HCT116 (cell line): Measurements from ENCODE around the gene YOD1. TPM values are rescaled to one million over a fixed set of nuclear protein-coding genes. Genes with fewer than 3 reads are reported as not detected.

ENCODE experiments used
- ATAC-seq: fragments of 200-7000 bp; cut with Tn5 transposase; 2 replicates; pipeline ENCODE4 v1.9.1; 2020; ENCODE audit warnings: mild to moderate bottlenecking, moderate library complexity
- BruUV-seq: library from RNA; stranded (reverse); fragments of 400-500 nt; replicated peaks from 2 replicates; lab custom pipeline; 2021; lab: Mats Ljungman, UMichigan
- CTCF ChIA-PET: fragments of 300-600 bp; sonication (Branson Sonifier 250); formaldehyde crosslinking; loops from one replicate; lab custom pipeline; 2021; ENCODE audit warnings: antibody characterized with exemption; lab: Charles Lee
- POLR2A ChIA-PET: fragments of 300-600, 350-600 bp; sonication (Branson Sonifier 250); formaldehyde crosslinking; loops from one replicate; lab custom pipeline; 2021; ENCODE audit warnings: antibody characterized with exemption; lab: Charles Lee
- RAD21 ChIA-PET, 2 experiments: fragments of 300-600 bp; sonication (Branson Sonifier 250); formaldehyde crosslinking; loops; one replicate each; lab custom pipeline; 2023; ENCODE audit warnings: low total read pairs in 2 of 2; ENCODE audit not compliant: uncharacterized antibody in 2 of 2, unreplicated experiment in 2 of 2, low non-redundant PET in 1 of 2; lab: Charles Lee
- DNase-seq: peaks from one replicate; pipeline ENCODE4 v3.0.0-alpha.2; 2010; ENCODE audit warnings: low read depth, low spot score
- H2AFZ ChIP-seq: fragments of 200-600 bp; shearing (Covaris generic), sonication (generic); 2 replicates; pipeline ENCODE4 v1.6.1; 2017; ENCODE audit warnings: low read depth, mixed run types, mixed read lengths, antibody characterized with exemption, low read length; ENCODE audit not compliant: poor library complexity, severe bottlenecking
- H3K27ac ChIP-seq: 2 replicates; pipeline ENCODE4 v1.5.1; 2012; ENCODE audit warnings: low read depth, low read length
- H3K27me3 ChIP-seq: fragments of 200-600 bp; sonication (generic); 2 replicates; pipeline ENCODE4 v1.6.1; 2016; ENCODE audit warnings: mixed run types, low read length, mixed read lengths; ENCODE audit not compliant: insufficient read depth
- H3K36me3 ChIP-seq, 2 experiments: fragments of 200-500 bp in 1 of 2; fragments of 200-600 bp in 1 of 2; sonication (Bioruptor generic) in 1 of 2; sonication (generic) in 1 of 2; 2 replicates each; pipeline versions ENCODE4 v1.5.1 to v1.6.1; 2014 to 2016; ENCODE audit warnings: low read length in 2 of 2, inconsistent platforms in 1 of 2, mixed read lengths in 1 of 2, mixed run types in 1 of 2; ENCODE audit not compliant: insufficient read depth in 2 of 2, control insufficient read depth in 1 of 2
- H3K4me1 ChIP-seq, 2 experiments: fragments of 200-600 bp in 1 of 2; sonication (generic) in 1 of 2; 2 replicates each; pipeline versions ENCODE4 v1.5.1 to v1.6.1; 2012 to 2017; ENCODE audit warnings: low read length in 2 of 2, inconsistent platforms in 1 of 2, mild to moderate bottlenecking in 1 of 2, mixed read lengths in 1 of 2, mixed run types in 1 of 2, moderate library complexity in 1 of 2; ENCODE audit not compliant: insufficient read depth in 2 of 2, control insufficient read depth in 1 of 2
- H3K4me2 ChIP-seq: fragments of 200-600 bp; sonication (generic); 2 replicates; pipeline ENCODE4 v1.6.1; 2017; ENCODE audit warnings: mixed run types, low read length, mixed read lengths
- H3K4me3 ChIP-seq, 2 experiments: fragments of 200-600 bp in 1 of 2; sonication (generic) in 1 of 2; replicated peaks in 1 of 2; 2 replicates each; pipeline ENCODE4 v1.5.1; 2011 to 2016; ENCODE audit warnings: low read length in 2 of 2, control low read depth in 1 of 2, low read depth in 1 of 2, mild to moderate bottlenecking in 1 of 2, mixed read lengths in 1 of 2, mixed run types in 1 of 2
- H3K79me2 ChIP-seq: fragments of 200-600 bp; sonication (generic); 2 replicates; pipeline ENCODE4 v1.6.1; 2017; ENCODE audit warnings: mild to moderate bottlenecking, mixed run types, low read length, moderate library complexity, mixed read lengths; ENCODE audit not compliant: insufficient read depth
- H3K9ac ChIP-seq: fragments of 200-600 bp; sonication (generic); 2 replicates; pipeline ENCODE4 v1.6.1; 2016; ENCODE audit warnings: low read length, mixed read lengths
- H3K9me2 ChIP-seq: fragments of 200-600 bp; sonication (generic), shearing (Covaris generic); 2 replicates; pipeline ENCODE4 v1.6.1; 2017; ENCODE audit warnings: mixed run types, mild to moderate bottlenecking, moderate library complexity; ENCODE audit not compliant: insufficient read depth
- H3K9me3 ChIP-seq, 2 experiments: fragments of 200-500 bp in 1 of 2; fragments of 200-600 bp in 1 of 2; sonication (Bioruptor generic) in 1 of 2; sonication (generic) in 1 of 2; 2 replicates each; pipeline ENCODE4 v1.6.1; 2014 to 2017; ENCODE audit warnings: low read length in 2 of 2, mixed read lengths in 2 of 2, inconsistent platforms in 1 of 2, low read depth in 1 of 2, mild to moderate bottlenecking in 1 of 2, mixed run types in 1 of 2, moderate library complexity in 1 of 2; ENCODE audit not compliant: control insufficient read depth in 1 of 2, insufficient read depth in 1 of 2
- H4K20me1 ChIP-seq: fragments of 200-600 bp; sonication (generic), shearing (Covaris generic); 2 replicates; pipeline ENCODE4 v1.6.1; 2017; ENCODE audit warnings: mixed run types, mild to moderate bottlenecking, moderate library complexity; ENCODE audit not compliant: insufficient read depth
- POLR2A ChIP-seq: IDR thresholded peaks from 2 replicates; pipeline ENCODE4 v1.7.0; 2011; ENCODE audit warnings: borderline replicate concordance; ENCODE audit not compliant: insufficient read depth, insufficient read length; ENCODE audit errors: extremely low read depth
- POLR2AphosphoS5 ChIP-seq: IDR thresholded peaks from 2 replicates; pipeline ENCODE4 v1.6.1; 2011; ENCODE audit warnings: mild to moderate bottlenecking, low read depth, low read length, moderate library complexity
- SRF ChIP-seq: IDR thresholded peaks from 2 replicates; pipeline ENCODE4 v1.6.1; 2012; ENCODE audit warnings: low read depth
- TCF7L2 ChIP-seq: IDR thresholded peaks from 2 replicates; pipeline ENCODE4 v1.7.0; 2011; ENCODE audit warnings: borderline replicate concordance, inconsistent platforms; ENCODE audit not compliant: insufficient read depth, insufficient read length; ENCODE audit errors: extremely low read depth
- intact Hi-C: fragments of 100-400 bp; cut with micrococcal nuclease; formaldehyde crosslinking; loops from 2 replicates; pipeline ENCODE4 v1.10.0; 2022
- total RNA-seq: library from RNA; stranded (reverse); gene quantifications from one replicate; pipeline ENCODE4 v1.2.1, GENCODE V29; 2021; ENCODE audit not compliant: unreplicated experiment
- TF ChIP-seq, protein P1 (sequence below), 3 experiments: fragments of 200-600 bp in 1 of 3; sonication (generic) in 1 of 3; IDR thresholded peaks in 2 of 3; conservative IDR thresholded peaks in 1 of 3; 2 replicates each; pipeline ENCODE4 v1.5.1; 2012 to 2017; ENCODE audit warnings: low read depth in 2 of 3, low read length in 2 of 3, antibody characterized with exemption in 1 of 3, borderline replicate concordance in 1 of 3, control low read depth in 1 of 3, mild to moderate bottlenecking in 1 of 3, mixed read lengths in 1 of 3, mixed run types in 1 of 3, moderate library complexity in 1 of 3; ENCODE audit not compliant: insufficient read depth in 1 of 3

YOD1 gene
- total RNA-seq, 1 experiment from 2014 or later: 13.6 TPM

DNA sequence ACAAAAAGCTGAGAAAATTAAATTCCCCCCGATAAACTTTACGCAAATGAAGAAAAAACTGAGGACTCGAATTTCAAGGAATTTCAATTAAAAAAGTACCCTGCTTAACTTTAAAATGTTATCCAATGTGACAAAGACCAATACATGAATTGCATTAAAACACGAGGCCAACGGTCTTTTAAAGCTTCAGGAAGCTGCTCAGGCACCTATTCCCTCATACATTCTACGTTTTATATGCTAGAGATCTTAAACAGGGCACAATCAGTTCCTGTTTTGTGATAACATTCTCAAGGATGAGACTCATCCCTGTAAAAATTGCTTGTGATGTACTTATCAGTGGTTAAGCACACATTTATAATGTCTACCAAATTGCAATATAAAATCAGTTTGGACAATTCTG lies 3.0 kb downstream of the YOD1 start:
- Histone ChIP-seq H3K9ac (no peak overlapping the region), H3K27ac (no peak overlapping the region), H3K36me3 (peaks cover 14 to 30% of the 10 kb centered on the region in 2 experiments), H2AFZ (no peak overlapping the region), H3K27me3 (no peaks in the 10 kb centered on the region), H3K79me2 (peaks cover 74% of the 10 kb centered on the region), H4K20me1 (peaks cover 8% of the 10 kb centered on the region; the same call in 1 of the 2 replicates), H3K4me2 (no peak overlapping the region), H3K4me1 (peaks cover 11 to 24% of the 10 kb centered on the region in 2 experiments), H3K4me3 (no peak overlapping the region), H3K9me2 (no peaks in the 10 kb centered on the region), H3K9me3 (no peaks in the 10 kb centered on the region)
- TF ChIP-seq SRF (no peak), TCF7L2 (no peak)
- ATAC-seq (no peak), DNase-seq (no peak)
- no TSS peak for BruUV-seq
- ChIA-PET RAD21 (no interaction called here), CTCF (no interaction called here), POLR2A (no interaction called here)
- intact Hi-C loops: no loop called here

DNA sequence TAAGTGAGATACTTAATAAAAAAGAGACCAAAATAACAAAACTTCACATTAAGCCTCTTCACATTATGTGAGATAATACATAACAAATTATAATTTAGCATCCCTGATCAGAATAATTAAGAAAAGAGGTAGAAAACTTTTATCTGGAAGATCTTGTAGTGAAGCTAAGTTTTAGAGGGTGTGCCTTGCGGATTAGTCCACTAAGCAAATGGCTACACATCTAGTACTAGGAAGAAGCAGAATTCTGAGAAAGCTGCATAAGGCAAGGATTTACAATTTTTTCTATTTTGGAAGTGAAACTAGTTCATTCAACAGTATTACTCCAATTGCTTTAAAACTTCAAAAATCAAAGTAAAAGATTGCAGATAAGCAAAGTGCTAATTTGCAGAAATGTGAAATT lies 3.5 kb downstream of the YOD1 start:
- no peaks in the 10 kb centered on the region for H3K27me3 ChIP-seq
- H3K79me2 ChIP-seq: peaks cover 74% of the 10 kb centered on the region
- RAD21 ChIA-PET: no interaction called here
- H3K36me3 ChIP-seq: peaks cover 14 to 30% of the 10 kb centered on the region in 2 experiments
- no peak overlapping the region for H3K4me2 ChIP-seq
- H3K9ac ChIP-seq: no peak overlapping the region
- POLR2A ChIA-PET: no interaction called here
- no peak overlapping the region for H3K4me3 ChIP-seq
- H4K20me1 ChIP-seq: peaks cover 8% of the 10 kb centered on the region; the same call in 1 of the 2 replicates
- no peaks in the 10 kb centered on the region for H3K9me2 ChIP-seq
- intact Hi-C loops: no loop called here
- no peak overlapping the region for H2AFZ ChIP-seq
- no peak for TF ChIP-seq SRF
- TF ChIP-seq POLR2AphosphoS5: no peak
- TF ChIP-seq POLR2A: no peak
- TF ChIP-seq, protein P1, sequence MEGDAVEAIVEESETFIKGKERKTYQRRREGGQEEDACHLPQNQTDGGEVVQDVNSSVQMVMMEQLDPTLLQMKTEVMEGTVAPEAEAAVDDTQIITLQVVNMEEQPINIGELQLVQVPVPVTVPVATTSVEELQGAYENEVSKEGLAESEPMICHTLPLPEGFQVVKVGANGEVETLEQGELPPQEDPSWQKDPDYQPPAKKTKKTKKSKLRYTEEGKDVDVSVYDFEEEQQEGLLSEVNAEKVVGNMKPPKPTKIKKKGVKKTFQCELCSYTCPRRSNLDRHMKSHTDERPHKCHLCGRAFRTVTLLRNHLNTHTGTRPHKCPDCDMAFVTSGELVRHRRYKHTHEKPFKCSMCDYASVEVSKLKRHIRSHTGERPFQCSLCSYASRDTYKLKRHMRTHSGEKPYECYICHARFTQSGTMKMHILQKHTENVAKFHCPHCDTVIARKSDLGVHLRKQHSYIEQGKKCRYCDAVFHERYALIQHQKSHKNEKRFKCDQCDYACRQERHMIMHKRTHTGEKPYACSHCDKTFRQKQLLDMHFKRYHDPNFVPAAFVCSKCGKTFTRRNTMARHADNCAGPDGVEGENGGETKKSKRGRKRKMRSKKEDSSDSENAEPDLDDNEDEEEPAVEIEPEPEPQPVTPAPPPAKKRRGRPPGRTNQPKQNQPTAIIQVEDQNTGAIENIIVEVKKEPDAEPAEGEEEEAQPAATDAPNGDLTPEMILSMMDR (IDR thresholded peaks at IDR 0.05 in 2 of 3, conservative IDR thresholded peaks at IDR 0.05 in 1 of 3; ENCODE audit: borderline replicate concordance in 1 of 3, insufficient read depth in 1 of 3, low read depth in 2 of 3, low read length in 2 of 3): no peak
- TF ChIP-seq, all 23 proteins: peak for 0
- no TSS peak for BruUV-seq
- ATAC-seq: no peak
- CTCF ChIA-PET: interaction anchor here (1.3 kb wide), 1 partner anchor 43 kb away, joined by 3 read pairs; no protein-coding TSS in a partner anchor
- no peak overlapping the region for H3K27ac ChIP-seq
- peaks cover 11 to 24% of the 10 kb centered on the region in 2 experiments for H3K4me1 ChIP-seq
- DNase-seq: no peak
- no peaks in the 10 kb centered on the region for H3K9me3 ChIP-seq
